ENCODE measurements around the gene GOLGA6D.
A peak's percentile ranks its signal among the peaks of the same experiment; 100 is the strongest.
"Not testable (repeated sequence)": the region's sequence is repeated elsewhere in the genome, so short reads cannot be mapped to it uniquely, and the experiment has no call there.

GOLGA6D gene, protein sequence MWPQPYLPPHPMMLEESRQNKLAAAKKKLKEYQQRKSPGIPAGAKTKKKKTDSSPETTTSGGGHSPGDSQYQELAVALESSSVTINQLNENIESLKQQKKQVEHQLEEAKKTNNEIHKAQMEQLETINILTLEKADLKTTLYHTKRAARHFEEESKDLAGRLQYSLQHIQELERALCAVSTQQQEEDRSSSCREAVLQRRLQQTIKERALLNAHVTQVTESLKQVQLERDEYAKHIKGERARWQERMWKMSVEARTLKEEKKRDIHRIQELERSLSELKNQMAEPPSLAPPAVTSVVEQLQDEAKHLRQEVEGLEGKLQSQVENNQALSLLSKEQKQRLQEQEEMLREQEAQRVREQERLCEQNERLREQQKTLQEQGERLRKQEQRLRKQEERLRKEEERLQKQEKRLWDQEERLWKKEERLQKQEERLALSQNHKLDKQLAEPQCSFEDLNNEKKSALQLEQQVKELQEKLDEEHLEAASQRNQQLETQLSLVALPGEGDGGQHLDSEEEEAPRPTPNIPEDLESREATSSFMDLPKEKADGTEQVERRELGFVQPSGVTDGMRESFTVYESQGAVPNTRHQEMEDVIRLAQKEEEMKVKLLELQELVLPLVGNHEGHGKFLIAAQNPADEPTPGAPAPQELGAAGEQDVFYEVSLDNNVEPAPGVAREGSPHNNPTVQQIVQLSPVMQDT

GRCh38 chr15:75282572-75282971 is at the start of gene GOLGA6D:
Gene GOLGA6D, plus strand, starts transcription at chr15:75282835. Its CDS starts 41 bp downstream, at chr15:75282876.
- not testable (repeated sequence) for DNase-seq

DNA sequence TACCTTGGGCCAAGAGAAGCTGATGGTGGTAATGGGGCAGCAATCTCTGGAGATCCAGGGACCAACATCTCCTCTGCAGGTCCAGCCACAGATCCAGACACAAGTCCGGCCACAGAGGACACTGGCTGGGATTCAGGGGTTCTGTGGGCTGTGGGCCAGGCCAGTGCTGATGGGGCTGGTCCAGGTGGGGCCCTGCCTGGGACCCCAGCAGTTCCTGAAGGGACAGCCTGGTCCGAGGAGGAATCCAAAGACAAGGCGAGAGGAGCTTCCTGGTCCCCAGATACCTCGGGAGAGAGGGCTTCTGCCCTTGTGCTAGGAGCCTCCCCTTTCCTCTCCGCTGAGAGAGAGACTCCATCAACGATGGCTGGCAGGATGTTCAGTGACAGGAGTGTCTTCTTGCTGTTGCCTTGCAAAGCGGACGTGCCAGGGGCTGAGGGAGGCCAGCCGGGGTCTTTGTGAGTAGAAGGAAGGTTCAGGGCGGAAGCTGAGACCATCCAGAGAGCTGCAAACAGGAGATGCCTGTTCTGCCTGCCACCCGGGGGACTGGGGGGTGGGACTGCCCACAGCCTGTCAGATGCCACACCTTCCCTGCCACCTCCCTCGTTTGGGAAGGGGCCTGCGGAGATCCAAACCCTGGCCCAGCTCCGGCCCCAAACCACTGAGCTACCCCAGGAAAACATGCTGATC is 49.0 kb upstream of the GOLGA6D start:
- DNase-seq = no peak

DNA sequence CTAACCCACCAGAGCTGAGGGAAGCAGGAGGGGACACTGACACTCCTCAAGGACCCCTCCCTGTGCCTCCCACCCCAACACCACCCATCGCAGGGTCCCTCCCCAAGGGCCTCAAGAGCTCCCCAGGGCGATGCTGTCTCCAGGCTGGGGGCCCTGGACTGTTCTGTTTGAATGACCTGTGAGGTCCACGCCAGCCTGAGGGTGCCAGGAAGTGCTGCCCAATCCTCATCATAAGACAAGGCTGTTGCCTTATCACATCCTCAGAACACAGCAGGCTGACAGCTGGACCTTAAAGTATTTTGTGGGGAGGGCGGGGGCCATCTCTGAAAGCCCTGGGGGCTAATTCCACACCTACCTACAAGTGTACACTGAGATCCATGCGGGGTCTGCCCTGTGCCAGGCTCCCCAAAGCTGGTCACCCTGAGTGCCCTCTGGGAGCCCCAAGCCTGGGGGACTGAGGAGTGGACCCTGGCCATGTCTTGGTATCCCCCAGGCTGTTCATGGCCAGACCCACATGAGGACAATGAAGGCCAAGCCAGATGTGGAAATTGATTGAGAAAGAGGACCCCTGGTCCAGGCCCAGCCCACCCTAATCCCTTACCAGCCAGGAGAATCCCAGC is 48.3 kb upstream of the GOLGA6D start:
- DNase-seq = no peak

GRCh38 chr15:75235051-75235673 is 47.5 kb upstream of the GOLGA6D start:
- DNase-seq = no peak

DNA sequence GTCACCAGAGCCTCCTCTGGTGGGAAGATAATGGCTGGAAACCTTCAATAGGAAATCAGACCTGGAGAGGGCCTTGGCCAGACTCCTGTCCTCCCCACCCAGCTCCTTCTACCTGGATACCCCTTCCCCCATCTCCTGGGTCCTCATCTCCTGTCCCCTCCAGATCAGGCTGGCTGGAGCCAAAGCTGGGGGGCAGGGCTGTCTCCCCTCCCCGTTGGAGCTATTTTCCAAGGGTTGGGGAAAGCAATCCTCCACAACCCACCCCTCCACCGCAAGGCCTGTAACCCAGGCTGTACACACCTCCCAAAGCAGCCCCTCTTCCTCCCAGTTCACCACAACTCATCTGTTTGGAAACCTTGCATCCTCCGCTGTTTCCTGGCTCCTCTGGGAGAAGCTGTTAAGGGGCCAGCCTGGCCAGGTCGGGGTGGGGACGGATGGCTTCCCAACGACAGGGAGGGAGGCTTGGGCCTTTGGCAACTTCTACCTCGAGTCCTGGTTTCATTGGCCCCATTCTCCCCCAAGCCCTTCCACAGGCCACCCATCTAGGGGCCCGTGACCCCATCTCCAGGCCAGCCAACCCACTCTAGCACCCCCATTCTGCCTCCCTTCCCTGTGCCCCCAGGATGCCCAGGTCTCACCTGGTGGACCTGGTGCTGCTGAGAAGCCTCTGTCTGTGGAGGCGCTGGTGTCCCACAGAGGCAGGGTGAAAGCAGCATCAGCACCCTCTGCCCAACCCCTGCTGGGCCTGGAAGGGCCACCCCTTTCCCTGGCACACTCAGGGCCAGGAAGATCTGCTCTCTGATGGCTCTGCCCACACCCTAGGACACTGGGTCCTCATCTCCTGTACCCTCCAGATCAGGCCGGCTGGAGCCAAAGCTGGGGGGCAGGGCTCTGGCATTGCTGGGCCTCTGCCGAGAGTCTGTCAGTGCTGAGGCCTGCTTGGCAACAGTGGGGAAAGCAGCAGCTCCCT is 46.6 kb upstream of the GOLGA6D start:
- no peak for DNase-seq

- no peak for DNase-seq
Measured at GRCh38 chr15:75237316-75237982, 45.2 kb upstream of the GOLGA6D start.

GRCh38 chr15:75238150-75238549 is 44.5 kb upstream of the GOLGA6D start:
- no peak for DNase-seq

- not testable (repeated sequence) for DNase-seq
Measured at GRCh38 chr15:75245741-75246140, 36.9 kb upstream of the GOLGA6D start.

- DNase-seq = peak; percentile 14
Measured at GRCh38 chr15:75248991-75249390, 33.6 kb upstream of the GOLGA6D start.

GRCh38 chr15:75249726-75250125 is 32.9 kb upstream of the GOLGA6D start:
- DNase-seq = no peak

GRCh38 chr15:75251343-75251742 is 31.3 kb upstream of the GOLGA6D start:
- DNase-seq = not testable (repeated sequence)

DNA sequence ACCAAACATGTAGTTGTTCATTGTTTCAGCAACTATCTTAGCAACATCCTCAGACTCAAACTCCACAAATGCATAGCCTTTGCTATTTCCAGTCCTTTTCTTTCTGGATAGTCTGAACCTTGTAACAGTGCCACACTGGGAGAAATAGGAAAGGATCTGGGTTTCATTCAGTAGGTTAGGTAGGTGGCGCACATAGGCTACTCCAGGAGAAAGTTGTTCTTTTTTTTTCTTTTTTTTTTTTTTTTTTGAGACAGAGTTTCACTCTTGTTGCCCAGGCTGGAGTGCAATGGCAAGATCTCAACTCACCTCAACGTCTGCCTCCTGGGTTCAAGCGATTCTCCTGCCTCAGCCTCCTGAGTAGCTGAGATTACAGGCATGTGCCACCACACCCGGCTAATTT is 30.4 kb upstream of the GOLGA6D start:
- DNase-seq = not testable (repeated sequence)

DNA sequence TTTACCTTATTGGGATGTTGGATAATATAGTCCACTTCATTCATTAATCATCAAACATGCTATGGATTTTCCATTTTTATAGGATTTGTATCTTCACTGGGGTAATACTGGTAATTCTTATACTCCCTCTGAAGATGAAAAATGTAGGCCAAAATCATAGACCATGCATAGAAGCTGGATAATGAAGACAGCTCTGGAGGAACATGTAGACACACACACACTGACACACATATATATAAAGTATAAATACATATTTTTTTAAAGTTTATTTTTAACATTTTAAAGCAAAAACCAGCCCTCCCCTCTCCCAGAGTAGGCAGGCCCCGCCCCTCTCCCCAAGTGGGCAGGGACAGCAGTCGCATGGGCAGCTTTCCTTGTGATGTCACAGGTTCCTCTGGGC is 24.6 kb upstream of the GOLGA6D start, which contains the start of gene GOLGA6C:
GOLGA6C (plus strand) TSS at position 301 of the 400 bp plus-strand sequence. CDS start 265 bp downstream, outside the sequence.
- not testable (repeated sequence) for DNase-seq

DNA sequence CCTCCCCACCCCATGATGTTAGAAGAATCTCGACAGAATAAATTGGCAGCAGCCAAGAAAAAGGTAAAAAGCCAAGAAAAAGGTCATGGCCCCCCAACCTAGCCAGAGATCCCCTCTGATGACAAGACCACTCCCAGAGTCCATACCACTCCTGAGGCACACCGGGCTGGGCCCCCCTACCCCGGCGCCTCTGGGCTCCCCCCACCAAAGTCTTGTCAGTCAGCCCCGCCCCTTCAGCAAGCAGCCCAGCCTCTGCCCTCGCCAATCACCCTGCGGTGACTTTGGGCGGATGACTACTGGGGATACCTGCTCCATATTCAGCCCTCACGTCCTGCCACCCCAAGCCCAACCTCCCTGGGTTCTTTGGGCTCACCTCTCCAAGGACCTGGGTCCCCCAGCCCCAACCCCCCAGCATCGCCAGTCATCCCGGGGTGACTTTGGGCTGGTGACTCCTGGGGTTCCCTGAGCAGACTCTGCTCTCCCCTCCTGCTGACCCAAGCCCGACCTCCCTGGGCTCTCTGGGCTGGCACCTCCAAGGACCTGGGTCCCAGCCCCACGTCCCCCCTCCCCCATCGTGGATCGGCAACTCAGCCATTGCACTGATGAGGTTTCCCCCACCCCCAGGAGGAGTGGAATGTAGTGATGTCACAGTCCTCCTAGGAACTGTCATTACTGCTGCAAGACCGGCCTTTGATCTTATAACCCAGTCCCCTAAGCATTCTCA is 23.9 kb upstream of the GOLGA6D start:
- DNase-seq = not testable (repeated sequence)

- DNase-seq = not testable (repeated sequence)
Measured at GRCh38 chr15:75259873-75260272, 22.8 kb upstream of the GOLGA6D start.

DNA sequence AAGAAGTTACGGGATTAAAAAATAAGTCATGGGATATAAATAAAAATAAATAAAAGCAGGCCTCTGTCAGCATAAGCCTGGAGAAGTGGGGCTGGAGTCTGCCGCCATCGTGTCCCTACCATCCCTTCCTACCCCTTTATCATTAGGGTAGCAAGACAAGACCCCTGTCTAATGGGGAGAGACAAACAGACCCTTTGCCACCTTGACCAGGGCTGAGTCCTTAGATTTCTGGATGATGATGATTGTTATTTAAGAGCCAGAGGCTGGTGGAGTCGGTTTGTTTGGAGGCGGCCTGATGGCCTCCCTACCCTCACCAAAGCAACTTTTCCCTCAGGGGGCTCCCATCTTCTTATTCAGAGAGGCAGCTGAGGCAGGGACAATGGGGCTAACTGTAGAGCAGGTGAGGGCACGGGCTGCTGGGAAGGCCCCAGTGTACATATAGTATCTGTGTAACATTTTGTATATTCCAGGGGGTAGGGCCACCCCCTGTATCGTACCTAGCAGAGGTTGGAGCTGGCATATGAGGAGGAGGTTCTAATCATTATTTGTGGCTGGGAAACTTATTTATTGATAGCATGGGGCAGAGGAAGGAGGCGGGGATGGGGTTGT is 8.8 kb upstream of the GOLGA6D start:
- not testable (repeated sequence) for DNase-seq

DNA sequence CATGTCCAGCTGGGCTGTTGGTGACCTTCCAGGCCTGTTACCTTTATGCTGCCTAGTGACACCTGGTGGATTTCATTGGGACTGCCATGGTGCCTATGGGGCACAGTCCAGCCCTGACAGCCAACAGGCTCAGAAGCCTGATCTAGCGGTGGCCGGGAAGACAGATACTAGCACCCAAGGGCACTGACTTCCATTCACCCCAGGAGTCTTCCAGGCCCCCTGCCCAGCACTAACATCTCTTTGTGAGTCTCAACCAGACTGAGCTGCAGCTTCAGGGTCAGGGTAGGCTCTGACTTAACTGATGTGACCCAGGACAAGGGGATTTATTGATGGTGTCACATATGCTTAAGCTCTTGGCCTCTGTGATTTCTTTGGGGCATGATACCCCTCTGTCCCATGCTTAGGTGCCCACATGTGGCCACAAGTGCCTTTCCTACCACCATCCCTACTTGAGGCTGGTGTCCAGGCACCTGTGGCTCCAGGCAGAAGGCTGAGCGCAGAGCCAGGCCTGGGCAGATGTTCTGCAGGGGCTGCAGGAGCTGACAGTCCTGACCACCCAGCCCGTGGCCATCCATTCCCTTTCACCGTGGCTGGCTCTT is 8.0 kb upstream of the GOLGA6D start:
- DNase-seq = not testable (repeated sequence)

GRCh38 chr15:75275617-75276016 is 7.0 kb upstream of the GOLGA6D start:
- DNase-seq = not testable (repeated sequence)

GRCh38 chr15:75278497-75278896 is 4.1 kb upstream of the GOLGA6D start:
- not testable (repeated sequence) for DNase-seq

Measured in NCI-H1105 treated with DMSO at 0.1 percent for 48 hours (cell line).